Fibroblast of peridontal ligament (primary cell): Measurements from ENCODE around the gene SCTR.
A peak's percentile ranks its signal among the peaks of the same experiment; 100 is the strongest.

Source experiments
- DNase-seq: peaks from one replicate; pipeline ENCODE4 v3.0.0-alpha.2; 2010; ENCODE audit errors: extremely low read depth

SCTR gene

DNA sequence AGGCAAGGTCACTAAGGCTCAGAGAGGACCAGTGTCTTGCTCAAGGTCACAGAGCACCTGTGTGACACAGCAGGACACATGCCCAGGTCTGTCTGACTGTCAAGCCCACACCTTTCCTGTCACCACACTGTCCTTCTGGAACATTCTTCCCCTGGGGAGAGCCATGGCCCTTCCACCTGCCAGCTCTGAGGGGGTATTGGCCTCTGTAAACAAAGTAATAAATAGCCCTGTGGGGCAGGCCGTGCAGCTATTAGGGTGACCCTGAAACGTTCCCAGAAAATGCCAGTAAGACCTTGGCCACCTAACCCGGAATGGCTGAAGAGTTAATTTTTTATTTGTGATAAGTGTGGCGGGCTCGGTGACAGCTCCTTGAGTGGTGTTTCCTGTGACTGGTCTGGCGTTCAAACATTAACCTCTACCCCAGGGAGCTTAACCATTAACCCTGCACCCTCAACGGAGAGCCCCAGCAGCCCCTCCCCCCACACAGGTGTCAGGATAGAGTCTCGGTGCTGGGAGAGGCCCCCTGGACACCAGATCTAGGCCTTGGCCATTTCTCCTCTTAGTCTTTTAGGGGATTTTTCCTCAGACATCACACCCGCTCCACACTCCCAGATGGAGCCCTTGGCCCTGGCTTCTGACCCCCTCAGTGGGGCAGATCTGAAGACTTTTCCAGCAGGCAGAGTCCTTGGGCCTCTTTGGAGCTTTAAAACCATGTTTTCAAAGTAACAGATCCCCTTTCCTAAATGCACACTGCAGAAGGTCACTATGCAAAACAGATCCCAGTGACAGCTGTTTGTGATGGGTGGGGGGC, 36.6 kb downstream of the SCTR start:
- DNase-seq, result no peak

DNA sequence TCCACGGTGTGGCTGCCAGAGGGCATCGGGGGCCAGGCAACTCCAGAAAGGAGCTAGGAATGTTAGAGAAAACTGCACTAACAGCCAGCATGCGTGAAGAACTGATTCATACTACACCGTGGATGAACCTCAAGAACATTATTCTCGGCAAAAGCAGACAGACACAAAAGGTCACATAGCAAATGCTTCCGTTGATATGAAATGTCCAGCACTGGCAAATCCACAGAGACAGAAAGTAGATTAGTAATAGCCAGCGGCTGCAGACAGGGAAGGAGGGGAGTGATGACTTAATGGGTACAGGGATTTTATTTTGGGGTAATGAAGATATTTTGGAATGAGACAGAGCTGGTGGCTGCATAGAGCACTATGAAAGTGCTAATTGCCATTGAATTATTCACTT, 37.4 kb downstream of the SCTR start:
- no peak for DNase-seq

DNA sequence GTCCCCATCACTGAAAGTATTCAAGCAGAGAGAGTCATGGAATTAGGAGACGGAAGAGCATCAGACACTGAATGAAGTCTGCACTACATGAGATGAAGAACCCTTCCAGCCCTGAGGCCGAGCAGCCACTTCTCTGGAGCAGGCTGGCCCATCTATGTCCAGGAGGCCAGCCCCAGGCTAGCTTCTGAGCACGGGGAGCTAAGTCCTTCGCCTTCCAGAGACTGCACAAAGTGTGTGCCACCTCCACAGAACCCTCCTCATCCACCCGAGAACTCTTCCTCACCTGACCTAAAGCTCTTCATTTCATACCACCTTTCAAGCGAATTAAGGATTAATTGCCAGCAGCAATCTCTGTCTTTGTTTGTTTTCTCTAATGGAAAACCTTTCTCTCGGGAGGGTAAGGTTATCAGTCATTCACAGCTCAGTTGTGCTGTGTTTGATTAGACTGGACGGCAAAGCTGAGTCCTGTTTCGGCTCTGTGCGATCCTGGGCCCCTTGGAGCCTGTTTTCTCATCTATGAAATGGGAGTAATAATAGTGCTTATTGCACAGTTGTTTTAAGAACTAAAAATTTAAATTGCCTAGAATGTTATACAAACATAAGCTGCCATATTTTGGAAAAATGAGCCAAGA, 38.0 kb downstream of the SCTR start:
- DNase-seq, result no peak

DNA sequence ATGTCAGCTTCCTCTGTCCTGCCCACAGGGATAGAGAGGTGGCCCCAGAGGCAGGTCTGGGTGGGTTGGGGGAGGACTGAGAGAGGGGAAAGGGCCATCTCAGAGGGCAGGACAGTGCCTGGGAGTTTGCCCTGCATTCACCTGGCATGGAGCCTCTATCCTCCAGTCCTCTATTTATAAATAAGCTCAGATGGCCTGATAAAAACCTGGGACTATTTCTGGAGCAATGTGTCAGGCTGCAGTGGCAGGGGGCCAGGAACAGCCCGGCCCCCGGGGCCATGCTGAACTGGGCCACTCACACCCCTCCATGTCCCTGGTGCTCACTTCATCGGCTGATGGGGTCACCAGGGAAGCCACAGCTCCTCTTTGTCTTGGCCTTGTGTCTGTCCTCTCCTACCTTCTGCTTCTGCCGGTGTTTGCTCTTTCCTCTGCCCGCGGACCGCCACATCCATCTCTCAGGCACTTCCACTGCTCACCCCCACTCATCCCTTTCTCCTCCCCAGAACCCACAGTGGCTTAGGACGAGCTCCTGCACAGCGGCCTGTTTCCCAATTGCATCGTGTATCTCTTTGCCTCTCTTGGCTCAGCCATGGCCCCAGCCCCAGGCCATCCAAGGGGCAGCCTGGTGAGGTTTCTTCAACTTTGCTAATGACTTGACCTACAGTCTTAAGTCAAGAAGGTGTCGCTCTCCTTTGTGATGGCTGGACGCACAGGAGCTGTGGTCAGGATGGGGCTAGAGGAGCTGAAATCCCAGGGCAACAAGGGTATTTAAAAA, 38.8 kb downstream of the SCTR start:
- DNase-seq, result no peak

DNA sequence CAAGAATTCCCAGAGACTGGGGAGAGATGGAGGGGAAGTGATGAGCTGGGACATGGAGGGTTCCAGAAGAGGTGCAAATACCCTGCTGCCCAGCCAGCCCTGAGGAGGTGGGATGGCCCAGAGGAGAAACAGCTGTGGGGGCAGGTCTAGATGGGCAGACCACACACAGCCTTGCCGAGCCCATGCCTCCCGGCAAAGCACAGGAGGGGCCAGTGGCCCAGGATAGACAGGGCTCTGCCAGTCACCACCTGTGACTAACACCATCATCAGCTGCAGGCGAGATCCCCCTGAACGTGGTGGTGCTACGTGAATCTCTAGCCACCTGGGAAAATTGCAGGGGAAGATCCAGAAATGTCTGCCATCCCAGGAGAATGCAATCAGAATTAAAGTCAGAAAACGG, 39.4 kb downstream of the SCTR start:
- no peak for DNase-seq

DNA sequence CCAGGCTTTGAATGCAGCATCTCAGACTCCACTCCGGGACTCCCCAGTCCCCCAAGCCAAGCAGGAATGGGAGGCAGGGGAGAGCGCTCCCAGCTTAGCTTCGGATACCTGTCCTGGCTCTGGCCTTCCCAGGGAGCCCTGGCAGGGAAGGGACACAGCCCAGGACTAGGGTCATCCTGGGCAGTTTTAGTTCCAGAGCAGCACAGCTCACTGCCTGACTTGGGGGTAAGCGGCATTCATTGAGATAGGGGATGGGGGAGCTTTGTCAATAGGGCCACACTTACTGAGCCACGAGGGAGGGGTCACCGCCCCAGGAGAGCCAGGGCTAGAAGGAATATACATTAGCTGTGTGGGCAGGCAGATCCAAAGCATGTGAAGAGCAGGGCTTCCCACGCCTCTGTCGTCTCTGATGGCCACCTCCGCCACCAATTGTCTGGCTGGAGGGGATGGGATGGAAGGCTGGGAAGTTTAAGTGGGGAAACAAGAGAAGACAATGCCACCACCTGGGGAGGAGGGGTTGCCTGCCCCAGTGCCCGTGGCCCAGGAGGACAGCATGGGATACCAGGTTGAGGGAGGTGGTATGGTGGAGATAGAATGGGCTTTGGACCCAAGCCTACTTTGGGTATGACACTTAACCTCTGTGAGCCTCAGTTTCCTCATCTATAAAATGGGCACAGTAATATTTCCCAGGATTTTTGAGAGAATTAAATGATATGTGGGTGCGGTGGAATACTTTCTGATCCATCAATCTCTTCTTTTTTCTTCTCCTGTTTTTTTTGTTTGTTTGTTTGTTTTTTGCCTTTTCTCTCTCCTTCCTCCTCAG, 40.2 kb downstream of the SCTR start:
- no peak for DNase-seq

DNA sequence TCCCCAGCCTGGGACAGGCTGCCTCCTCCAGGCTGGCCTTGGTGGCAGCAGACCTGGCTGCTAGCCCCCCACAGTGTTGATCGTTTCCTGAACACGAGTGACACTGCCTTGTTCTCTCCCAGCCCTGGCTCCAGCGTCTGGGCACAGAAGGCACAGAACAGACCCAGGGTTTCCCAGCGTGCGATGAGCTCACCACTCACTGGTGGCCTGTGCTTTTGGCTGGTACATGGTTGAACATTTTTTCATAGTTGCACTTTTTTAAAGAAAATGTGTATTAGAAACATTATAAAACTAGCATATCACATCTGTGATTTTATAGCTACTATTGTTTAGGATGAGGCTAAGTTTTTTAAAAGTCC, 40.9 kb downstream of the SCTR start:
- no peak for DNase-seq

DNA sequence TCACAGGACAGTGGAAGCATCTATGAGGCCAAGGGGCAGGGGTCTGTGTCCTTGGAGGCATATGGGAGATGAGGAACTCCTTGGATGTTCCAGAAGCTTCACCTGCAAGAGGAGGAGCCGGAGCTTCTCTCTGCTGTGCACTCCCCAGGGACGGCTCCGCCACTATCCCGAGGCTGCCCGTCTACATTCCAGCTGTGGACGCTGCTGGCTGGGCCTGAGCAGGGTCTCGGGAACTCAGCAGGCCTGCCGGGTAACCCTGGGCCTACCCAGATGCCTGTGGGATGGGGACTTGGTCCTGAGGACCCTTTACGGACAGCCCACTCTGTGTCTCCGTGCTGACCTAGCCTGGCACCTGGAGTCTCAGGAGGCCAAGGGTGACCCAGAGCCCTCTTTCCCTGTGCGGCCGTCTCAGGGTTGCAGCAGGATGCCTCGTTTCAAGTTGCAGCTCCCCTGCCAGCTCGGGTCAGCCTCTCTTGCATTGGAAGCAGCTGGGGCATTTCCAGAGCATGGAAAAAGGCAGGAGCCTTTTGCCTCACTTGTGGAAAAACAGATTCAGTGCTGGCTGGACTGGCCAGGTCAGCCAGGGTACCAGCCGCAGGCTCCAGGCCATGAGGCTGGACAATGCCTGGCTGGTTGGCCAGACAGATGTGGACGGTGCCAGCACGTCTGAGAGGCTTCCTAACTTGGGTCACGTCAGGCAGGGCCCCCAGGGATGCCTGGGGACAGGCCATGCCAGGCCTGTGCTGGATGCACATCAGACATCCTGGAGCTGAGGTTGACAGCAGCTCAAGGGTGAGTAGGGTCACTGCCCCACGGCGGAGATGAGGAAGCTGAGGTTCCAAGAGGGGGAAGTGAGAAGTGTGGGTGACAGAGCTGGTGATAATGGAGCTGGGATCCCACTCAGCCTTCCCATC, 41.5 kb downstream of the SCTR start:
- DNase-seq, result no peak

DNA sequence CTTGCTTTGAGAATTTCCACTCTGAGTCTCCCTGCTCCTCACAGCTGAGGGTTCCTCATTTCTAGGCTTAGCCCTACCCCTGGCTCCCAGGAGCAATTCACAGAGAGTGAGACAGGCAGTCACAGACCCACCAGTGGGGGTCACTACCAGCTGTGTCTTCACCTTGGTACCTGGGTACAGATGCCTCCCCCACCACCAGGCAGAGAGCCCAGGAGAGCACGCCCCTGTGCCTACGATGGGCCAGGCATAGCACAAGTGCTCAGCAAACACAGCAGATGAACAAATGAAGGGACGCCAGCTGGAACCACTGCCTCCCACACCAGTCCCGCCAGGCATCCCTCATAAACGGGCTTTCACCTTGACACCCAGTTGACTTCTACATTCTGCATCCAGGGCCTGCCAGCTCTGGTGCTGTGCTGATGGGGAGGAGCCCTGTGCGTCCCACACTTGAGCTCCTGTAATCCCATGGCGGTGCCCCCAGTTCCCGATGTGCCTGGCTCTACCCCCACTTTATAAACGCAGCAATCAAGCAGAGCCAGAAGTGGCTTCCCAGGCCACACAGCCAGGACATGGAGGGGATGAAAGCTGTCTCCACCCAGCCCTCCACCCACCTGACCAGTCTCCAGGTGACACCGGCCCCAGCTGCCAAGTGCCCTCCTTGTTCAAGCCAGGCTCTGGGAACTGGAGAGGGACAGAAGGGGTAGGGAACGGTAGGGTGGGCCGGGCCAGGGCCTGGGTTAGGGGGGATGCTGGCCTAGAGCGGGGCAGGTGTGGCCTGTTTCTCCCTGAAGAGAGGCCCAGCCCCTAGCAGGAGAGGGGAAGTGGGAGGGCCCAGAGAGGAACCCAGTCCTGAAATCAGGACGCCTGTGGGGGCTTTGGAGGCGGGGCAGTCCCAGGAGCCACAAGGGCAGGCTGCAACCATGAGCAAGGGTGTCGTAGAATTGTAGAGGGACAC, 42.5 kb downstream of the SCTR start:
- DNase-seq, result no peak

DNA sequence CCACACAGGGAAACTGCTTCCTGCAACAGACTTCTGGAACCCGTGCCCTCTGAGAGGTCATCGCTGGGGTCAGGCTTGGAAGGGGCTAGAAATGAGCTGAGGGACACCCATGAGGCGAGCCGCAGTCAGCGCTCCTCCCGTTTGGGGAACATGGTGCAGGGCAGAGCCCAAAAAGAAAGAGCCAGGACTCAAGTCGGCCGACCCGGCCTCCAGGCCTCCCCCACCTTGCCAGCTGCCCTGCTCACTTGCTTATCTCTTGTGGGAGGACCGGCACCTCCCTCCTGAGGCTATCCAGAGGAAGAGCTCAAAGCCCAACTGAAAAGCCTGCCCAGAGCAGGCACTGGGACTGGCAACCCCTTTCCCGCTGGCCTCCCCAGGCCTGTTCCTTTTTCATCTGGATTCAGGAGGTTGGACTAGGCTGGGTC, 43.6 kb downstream of the SCTR start:
- no peak for DNase-seq

DNA sequence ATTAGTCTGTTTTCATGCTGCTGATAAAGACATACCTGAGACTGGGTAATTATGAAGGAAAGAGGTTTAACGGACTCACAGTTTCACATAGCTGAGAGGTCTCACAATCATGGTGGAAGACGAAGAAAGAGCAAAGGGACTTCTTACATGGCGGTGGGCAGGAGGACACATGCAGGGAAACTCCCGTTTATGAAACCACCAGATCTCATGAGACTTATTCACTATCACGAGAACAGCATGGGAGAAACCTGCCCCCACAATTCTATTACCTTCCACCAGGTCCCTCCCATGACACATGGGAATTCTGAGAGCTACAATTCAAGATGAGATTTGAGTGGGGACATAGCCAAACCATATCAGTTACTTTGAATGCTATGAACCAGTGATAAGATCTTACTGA, 44.1 kb downstream of the SCTR start:
- DNase-seq, result no peak

DNA sequence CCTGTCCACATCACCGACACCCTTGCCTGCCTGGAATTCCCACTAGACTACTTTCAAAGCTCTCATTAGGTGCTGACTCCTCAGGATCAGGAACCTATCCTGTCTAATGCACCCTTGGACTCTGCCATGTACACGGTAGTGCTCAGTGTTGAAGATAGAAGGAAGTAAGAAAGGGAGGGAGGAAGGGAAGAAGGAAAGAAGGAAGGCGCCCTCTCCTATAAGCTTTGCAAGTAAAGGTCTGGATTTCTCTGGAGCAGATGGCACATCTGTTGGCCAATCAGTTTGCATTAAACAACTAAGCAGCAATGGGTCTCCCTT, 45.3 kb downstream of the SCTR start:
- no peak for DNase-seq

DNA sequence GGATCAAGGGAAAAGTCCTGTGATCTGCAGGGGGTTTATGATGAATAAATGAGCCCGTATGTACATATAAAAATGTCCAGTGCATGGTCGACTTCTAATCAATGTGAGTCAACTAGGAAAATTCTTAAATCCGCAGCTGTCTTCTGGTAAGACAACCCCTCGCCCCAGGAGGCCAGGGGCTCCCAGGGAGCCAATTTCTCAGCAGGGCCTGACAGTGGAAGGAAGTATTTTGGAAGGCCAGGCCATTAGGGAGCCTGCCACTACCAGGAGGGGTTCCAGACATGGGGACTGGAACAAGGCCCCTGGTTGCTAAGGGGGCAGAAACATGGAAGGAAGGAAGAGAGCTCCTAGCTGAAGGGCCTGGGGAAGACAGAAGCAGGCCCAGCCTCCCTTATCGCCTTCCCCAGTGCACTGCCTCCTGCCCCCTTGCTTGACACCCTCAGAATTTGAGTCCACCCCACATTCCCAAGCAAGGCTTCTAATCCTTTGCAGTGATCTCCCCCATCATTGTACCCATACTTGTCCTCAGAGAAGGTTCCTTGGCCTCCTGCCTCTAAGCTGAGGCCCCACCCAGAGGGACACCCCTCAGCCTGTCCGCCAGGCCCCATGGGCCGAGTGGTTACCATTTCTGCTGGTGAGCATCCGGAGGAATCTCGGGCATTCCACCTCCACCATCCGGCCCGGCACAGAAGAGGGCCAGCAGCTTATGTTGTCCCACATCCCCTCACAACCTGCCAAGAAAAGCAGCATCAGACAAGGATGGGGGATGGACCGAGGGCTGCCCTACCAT, 45.9 kb downstream of the SCTR start:
- no peak for DNase-seq

DNA sequence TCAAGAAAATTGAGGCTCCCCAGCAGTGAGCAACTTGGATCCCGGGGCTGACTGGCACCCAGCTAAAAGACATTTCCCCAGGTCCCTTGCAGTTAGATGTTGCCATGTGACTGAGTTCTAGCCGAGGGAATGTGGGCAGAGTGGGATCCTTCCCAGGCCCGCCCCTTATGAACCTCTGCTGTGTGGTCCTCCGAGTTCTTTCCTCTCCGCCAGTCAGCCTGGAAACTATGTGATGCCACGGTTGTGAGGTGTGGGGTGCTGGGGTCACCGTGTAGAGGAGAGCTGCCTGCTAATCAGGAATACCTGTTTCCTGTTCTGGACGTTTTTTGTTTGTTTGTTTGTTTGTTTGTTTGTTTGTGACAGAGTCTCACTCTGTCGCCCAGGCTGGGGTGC, 47.2 kb downstream of the SCTR start:
- no peak for DNase-seq

DNA sequence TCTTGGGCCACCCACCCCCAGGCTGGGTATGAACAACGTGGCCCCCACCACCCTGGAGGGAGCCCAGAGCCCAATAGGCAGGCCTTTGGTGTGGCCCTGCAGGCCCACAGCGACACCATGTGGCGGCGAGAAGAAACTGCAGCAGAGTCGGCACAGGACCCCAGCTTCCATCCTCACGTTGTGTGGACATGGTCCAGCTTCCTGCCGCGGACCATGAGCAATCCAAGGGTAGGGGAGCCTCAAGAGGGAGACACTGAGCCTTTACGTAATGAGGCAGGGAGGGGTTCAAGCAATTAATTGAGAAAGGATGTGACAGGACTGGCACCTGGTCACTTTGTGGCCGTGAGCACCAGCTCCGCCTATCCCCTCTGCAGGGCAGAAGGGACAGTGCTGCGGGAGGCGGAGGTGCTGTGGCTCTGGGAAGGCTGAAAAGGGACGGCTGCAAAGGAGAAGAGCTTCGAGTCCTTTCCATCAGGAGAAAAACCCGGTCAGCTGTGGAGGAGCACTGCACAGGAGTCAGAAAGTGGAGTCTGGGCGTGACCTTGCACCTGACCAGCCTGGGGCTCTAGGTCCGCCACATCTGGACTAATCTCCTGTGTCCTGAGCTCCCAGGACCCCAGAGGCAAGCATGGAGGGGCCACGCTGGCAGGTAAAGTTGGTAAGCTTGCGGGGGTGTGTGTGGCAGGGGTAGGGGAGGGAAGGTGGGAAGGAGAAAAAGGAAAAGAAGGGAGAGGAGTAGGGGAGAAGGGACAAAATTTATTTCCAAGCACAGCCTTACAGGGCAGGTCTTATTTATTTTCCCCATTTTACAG, 47.8 kb downstream of the SCTR start:
- DNase-seq, result peak; percentile 34

DNA sequence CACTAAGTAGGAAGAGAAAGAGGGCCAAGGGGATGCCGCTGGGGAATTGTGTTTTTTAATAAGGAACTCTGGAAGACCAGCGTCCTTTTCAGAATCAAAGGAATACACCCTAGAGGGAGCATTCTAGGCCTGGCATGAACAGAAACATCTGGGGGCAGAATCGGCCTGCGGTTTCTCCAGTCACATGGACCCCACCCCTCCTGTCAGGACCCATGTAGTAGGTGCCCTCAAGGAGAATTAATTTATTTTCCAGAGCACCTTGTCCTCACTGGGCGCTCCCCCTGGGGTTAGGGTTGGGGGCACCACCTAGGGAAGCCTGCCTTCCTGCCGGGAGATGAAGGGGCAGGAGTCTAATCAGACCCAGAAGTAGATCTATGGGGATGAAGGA, 48.4 kb downstream of the SCTR start:
- DNase-seq, result no peak

DNA sequence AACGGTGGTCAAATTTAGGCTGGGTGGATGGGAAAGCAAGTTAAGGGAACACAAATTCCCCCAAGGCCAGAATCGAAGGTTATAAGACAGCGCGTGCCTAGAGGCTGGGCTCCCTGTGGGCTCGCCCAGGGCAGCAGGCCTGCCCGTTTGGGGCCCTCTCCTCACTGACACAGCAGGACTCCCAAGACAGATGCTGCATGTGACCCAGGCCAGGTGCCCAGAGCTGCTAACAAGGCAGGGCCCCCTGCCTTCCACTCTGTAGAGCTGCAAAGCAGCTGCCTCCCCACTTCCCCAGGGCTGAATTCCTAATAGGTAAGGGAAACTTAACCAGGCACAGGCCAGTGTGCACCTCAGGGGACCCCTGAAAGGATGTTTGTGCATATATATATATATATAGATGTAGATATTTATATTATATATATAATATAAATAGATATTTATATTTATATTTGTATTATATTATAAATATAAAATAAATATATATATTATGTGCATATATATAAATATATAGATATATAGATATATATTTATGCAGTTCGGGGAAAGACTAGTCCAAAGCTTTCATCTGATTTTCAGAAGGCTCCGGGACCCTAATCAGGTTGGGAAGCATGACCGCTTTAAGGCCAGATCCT, 48.9 kb downstream of the SCTR start:
- no peak for DNase-seq
